HCT116 (cell line): ENCODE results near the gene ST3GAL2. TPM values are rescaled to one million over a fixed set of nuclear protein-coding genes. Genes with fewer than 3 reads are reported as not detected.

Experiments used
- ATAC-seq: fragments of 200-7000 bp; cut with Tn5 transposase; 2 replicates; pipeline ENCODE4 v1.9.1; 2020; ENCODE audit warnings: mild to moderate bottlenecking, moderate library complexity
- BruUV-seq: library from RNA; stranded (reverse); fragments of 400-500 nt; replicated peaks from 2 replicates; lab custom pipeline; 2021; lab: Mats Ljungman, UMichigan
- CTCF ChIA-PET: fragments of 300-600 bp; sonication (Branson Sonifier 250); formaldehyde crosslinking; loops from one replicate; lab custom pipeline; 2021; ENCODE audit warnings: antibody characterized with exemption; lab: Charles Lee
- POLR2A ChIA-PET: fragments of 300-600, 350-600 bp; sonication (Branson Sonifier 250); formaldehyde crosslinking; loops from one replicate; lab custom pipeline; 2021; ENCODE audit warnings: antibody characterized with exemption; lab: Charles Lee
- RAD21 ChIA-PET, 2 experiments: fragments of 300-600 bp; sonication (Branson Sonifier 250); formaldehyde crosslinking; loops; one replicate each; lab custom pipeline; 2023; ENCODE audit warnings: low total read pairs in 2 of 2; ENCODE audit not compliant: uncharacterized antibody in 2 of 2, unreplicated experiment in 2 of 2, low non-redundant PET in 1 of 2; lab: Charles Lee
- DNase-seq: peaks from one replicate; pipeline ENCODE4 v3.0.0-alpha.2; 2010; ENCODE audit warnings: low read depth, low spot score
- H2AFZ ChIP-seq: fragments of 200-600 bp; shearing (Covaris generic), sonication (generic); 2 replicates; pipeline ENCODE4 v1.6.1; 2017; ENCODE audit warnings: low read depth, mixed run types, mixed read lengths, antibody characterized with exemption, low read length; ENCODE audit not compliant: poor library complexity, severe bottlenecking
- H3K27ac ChIP-seq: 2 replicates; pipeline ENCODE4 v1.5.1; 2012; ENCODE audit warnings: low read depth, low read length
- H3K27me3 ChIP-seq: fragments of 200-600 bp; sonication (generic); 2 replicates; pipeline ENCODE4 v1.6.1; 2016; ENCODE audit warnings: mixed run types, low read length, mixed read lengths; ENCODE audit not compliant: insufficient read depth
- H3K36me3 ChIP-seq, 2 experiments: fragments of 200-500 bp in 1 of 2; fragments of 200-600 bp in 1 of 2; sonication (Bioruptor generic) in 1 of 2; sonication (generic) in 1 of 2; 2 replicates each; pipeline versions ENCODE4 v1.5.1 to v1.6.1; 2014 to 2016; ENCODE audit warnings: low read length in 2 of 2, inconsistent platforms in 1 of 2, mixed read lengths in 1 of 2, mixed run types in 1 of 2; ENCODE audit not compliant: insufficient read depth in 2 of 2, control insufficient read depth in 1 of 2
- H3K4me1 ChIP-seq, 2 experiments: fragments of 200-600 bp in 1 of 2; sonication (generic) in 1 of 2; 2 replicates each; pipeline versions ENCODE4 v1.5.1 to v1.6.1; 2012 to 2017; ENCODE audit warnings: low read length in 2 of 2, inconsistent platforms in 1 of 2, mild to moderate bottlenecking in 1 of 2, mixed read lengths in 1 of 2, mixed run types in 1 of 2, moderate library complexity in 1 of 2; ENCODE audit not compliant: insufficient read depth in 2 of 2, control insufficient read depth in 1 of 2
- H3K4me2 ChIP-seq: fragments of 200-600 bp; sonication (generic); 2 replicates; pipeline ENCODE4 v1.6.1; 2017; ENCODE audit warnings: mixed run types, low read length, mixed read lengths
- H3K4me3 ChIP-seq, 2 experiments: fragments of 200-600 bp in 1 of 2; sonication (generic) in 1 of 2; replicated peaks in 1 of 2; 2 replicates each; pipeline ENCODE4 v1.5.1; 2011 to 2016; ENCODE audit warnings: low read length in 2 of 2, control low read depth in 1 of 2, low read depth in 1 of 2, mild to moderate bottlenecking in 1 of 2, mixed read lengths in 1 of 2, mixed run types in 1 of 2
- H3K79me2 ChIP-seq: fragments of 200-600 bp; sonication (generic); 2 replicates; pipeline ENCODE4 v1.6.1; 2017; ENCODE audit warnings: mild to moderate bottlenecking, mixed run types, low read length, moderate library complexity, mixed read lengths; ENCODE audit not compliant: insufficient read depth
- H3K9ac ChIP-seq: fragments of 200-600 bp; sonication (generic); 2 replicates; pipeline ENCODE4 v1.6.1; 2016; ENCODE audit warnings: low read length, mixed read lengths
- H3K9me2 ChIP-seq: fragments of 200-600 bp; sonication (generic), shearing (Covaris generic); 2 replicates; pipeline ENCODE4 v1.6.1; 2017; ENCODE audit warnings: mixed run types, mild to moderate bottlenecking, moderate library complexity; ENCODE audit not compliant: insufficient read depth
- H3K9me3 ChIP-seq, 2 experiments: fragments of 200-500 bp in 1 of 2; fragments of 200-600 bp in 1 of 2; sonication (Bioruptor generic) in 1 of 2; sonication (generic) in 1 of 2; 2 replicates each; pipeline ENCODE4 v1.6.1; 2014 to 2017; ENCODE audit warnings: low read length in 2 of 2, mixed read lengths in 2 of 2, inconsistent platforms in 1 of 2, low read depth in 1 of 2, mild to moderate bottlenecking in 1 of 2, mixed run types in 1 of 2, moderate library complexity in 1 of 2; ENCODE audit not compliant: control insufficient read depth in 1 of 2, insufficient read depth in 1 of 2
- H4K20me1 ChIP-seq: fragments of 200-600 bp; sonication (generic), shearing (Covaris generic); 2 replicates; pipeline ENCODE4 v1.6.1; 2017; ENCODE audit warnings: mixed run types, mild to moderate bottlenecking, moderate library complexity; ENCODE audit not compliant: insufficient read depth
- ATF3 ChIP-seq: IDR thresholded peaks from 2 replicates; pipeline ENCODE4 v1.6.1; 2012
- CBX3 ChIP-seq: IDR thresholded peaks from 2 replicates; pipeline ENCODE4 v1.6.1; 2012; ENCODE audit warnings: low read depth
- CEBPB ChIP-seq: IDR thresholded peaks from 2 replicates; pipeline ENCODE4 v1.6.1; 2012; ENCODE audit warnings: low read depth
- EGR1 ChIP-seq: IDR thresholded peaks from 2 replicates; pipeline ENCODE4 v1.6.1; 2012; ENCODE audit warnings: low read depth
- EZH2phosphoT487 ChIP-seq: fragments of 200-600 bp; IDR thresholded peaks from 2 replicates; pipeline ENCODE4 v1.6.1; 2018; ENCODE audit warnings: antibody characterized with exemption, borderline replicate concordance
- MAX ChIP-seq: IDR thresholded peaks from 2 replicates; pipeline ENCODE4 v1.6.1; 2012
- RAD21 ChIP-seq: IDR thresholded peaks from 2 replicates; pipeline ENCODE4 v1.6.1; 2012; ENCODE audit warnings: low read depth, mild to moderate bottlenecking
- SRF ChIP-seq: IDR thresholded peaks from 2 replicates; pipeline ENCODE4 v1.6.1; 2012; ENCODE audit warnings: low read depth
- TCF7L2 ChIP-seq: IDR thresholded peaks from 2 replicates; pipeline ENCODE4 v1.7.0; 2011; ENCODE audit warnings: borderline replicate concordance, inconsistent platforms; ENCODE audit not compliant: insufficient read depth, insufficient read length; ENCODE audit errors: extremely low read depth
- YY1 ChIP-seq: IDR thresholded peaks from 2 replicates; pipeline ENCODE4 v1.6.1; 2011; ENCODE audit warnings: low read length, low read depth, moderate library complexity, mild to moderate bottlenecking; ENCODE audit not compliant: insufficient replicate concordance; ENCODE audit errors: extremely low read depth
- ZNF274 ChIP-seq: fragments of 200-500 bp; sonication (Bioruptor generic); IDR thresholded peaks from 2 replicates; pipeline ENCODE4 v1.6.1; 2014; ENCODE audit warnings: mild to moderate bottlenecking, low read depth, low read length, inconsistent platforms
- intact Hi-C: fragments of 100-400 bp; cut with micrococcal nuclease; formaldehyde crosslinking; loops from 2 replicates; pipeline ENCODE4 v1.10.0; 2022
- total RNA-seq: library from RNA; stranded (reverse); gene quantifications from one replicate; pipeline ENCODE4 v1.2.1, GENCODE V29; 2021; ENCODE audit not compliant: unreplicated experiment

The ST3GAL2 gene
- total RNA-seq, 1 experiment from 2014 or later = 9.5 TPM

GRCh38 chr16:70345840-70346239 is 93.1 kb downstream of the ST3GAL2 start:
- intact Hi-C loops = loop anchor here (2.0 kb wide), 1 partner anchor 57 kb away; the partner anchor contains the start of gene AARS1
- TSS peak; percentile 88 for BruUV-seq
- ATAC-seq (no peak), DNase-seq (no peak)
- Histone ChIP-seq H3K9me3 (no peaks in the 10 kb centered on the region), H3K4me2 (peak overlapping the region; percentile 87), H3K79me2 (peaks cover 45% of the 10 kb centered on the region), H2AFZ (no peak overlapping the region), H3K27ac (peak overlapping the region; percentile 81), H3K9me2 (no peaks in the 10 kb centered on the region), H3K36me3 (peaks cover 12 to 19% of the 10 kb centered on the region in 2 experiments; a peak in 2 of 4 replicates), H3K27me3 (no peaks in the 10 kb centered on the region), H4K20me1 (no peaks in the 10 kb centered on the region), H3K4me1 (peaks cover 8 to 15% of the 10 kb centered on the region in 2 experiments), H3K9ac (peak overlapping the region; percentile 83), H3K4me3 (peak overlapping the region; percentile 72 to 94)
- ChIA-PET CTCF (interaction anchor here (1.4 kb wide), 1 partner anchor 14 kb away, joined by 4 read pairs; no protein-coding TSS in a partner anchor), POLR2A (interaction anchor here (1.6 to 2.4 kb wide), 3 partner anchors 35 to 59 kb away, joined by 4 to 11 read pairs (median 5); partner anchors contain the start of gene DDX19B), RAD21 (no interaction called here)
- TF ChIP-seq CBX3 = no peak
- no peak for TF ChIP-seq MAX
- TF ChIP-seq SRF = no peak
- no peak for TF ChIP-seq ZNF274
- TF ChIP-seq CEBPB = no peak
- TF ChIP-seq EGR1 = no peak
- TF ChIP-seq YY1 = no peak
- TF ChIP-seq RAD21 = no peak
- no peak for TF ChIP-seq ATF3
- no peak for TF ChIP-seq TCF7L2
- TF ChIP-seq EZH2phosphoT487 = no peak
